Measurements from ENCODE around the gene ELF2. TPM values are rescaled to one million over a fixed set of nuclear protein-coding genes. Genes with fewer than 3 reads are reported as not detected.

ELF2 gene
- total and polyA plus RNA-seq, 2 experiments from 2014 or later, result 38.2 to 48.8 TPM

GRCh38 chr4:139123910-139124309 is 53.1 kb downstream of the ELF2 start:
- H3K27ac ChIP-seq (ENCODE audit: low read depth), result no peak overlapping the region
- no peak for ATAC-seq
- no peaks in the 10 kb centered on the region for H3K36me3 ChIP-seq (ENCODE audit: insufficient read depth)
- DNase-seq (ENCODE audit: low spot score), result no peak
- no peaks in the 10 kb centered on the region for H3K4me1 ChIP-seq (ENCODE audit: insufficient read depth)
- no peak overlapping the region for H3K4me2 ChIP-seq
- Mint-ChIP-seq H3K36me3 (ENCODE audit: low read depth) (peaks cover 11% of the 10 kb centered on the region; the same call in 2 of the 3 replicates), H3K27me3 (ENCODE audit: insufficient read depth, low read depth, poor library complexity) (peaks cover 3% of the 10 kb centered on the region), H3K4me3 (no peak overlapping the region), H3K4me1 (peaks cover 2% of the 10 kb centered on the region; the same call in 1 of the 3 replicates), H3K27ac (no peak overlapping the region), H3K9me3 (no peaks in the 10 kb centered on the region)
- H3K27me3 ChIP-seq (ENCODE audit: insufficient read depth), result no peaks in the 10 kb centered on the region
- no peaks in the 10 kb centered on the region; the same call in 1 of the 2 replicates for H3K79me2 ChIP-seq (replicated peaks; ENCODE audit: insufficient read depth)
- no peak overlapping the region for H3K4me3 ChIP-seq
- H3K9me2 ChIP-seq (ENCODE audit: insufficient read depth), result no peaks in the 10 kb centered on the region
- no peak for TF ChIP-seq CTCF (conservative IDR thresholded peaks at IDR 0.05; ENCODE audit: low read depth in 2 of 2)
- TF ChIP-seq ZNF114 (CRISPR knock-in tag; IDR thresholded peaks at IDR 0.05), result no peak
- TF ChIP-seq ZNF462 (CRISPR knock-in tag; IDR thresholded peaks at IDR 0.05), result no peak
- TF ChIP-seq CREB1 (CRISPR knock-in tag; IDR thresholded peaks at IDR 0.05; ENCODE audit: low read depth), result no peak
- TF ChIP-seq POLR2AphosphoS5 (IDR thresholded peaks at IDR 0.05; ENCODE audit: low read depth), result no peak
- TF ChIP-seq, protein P1, sequence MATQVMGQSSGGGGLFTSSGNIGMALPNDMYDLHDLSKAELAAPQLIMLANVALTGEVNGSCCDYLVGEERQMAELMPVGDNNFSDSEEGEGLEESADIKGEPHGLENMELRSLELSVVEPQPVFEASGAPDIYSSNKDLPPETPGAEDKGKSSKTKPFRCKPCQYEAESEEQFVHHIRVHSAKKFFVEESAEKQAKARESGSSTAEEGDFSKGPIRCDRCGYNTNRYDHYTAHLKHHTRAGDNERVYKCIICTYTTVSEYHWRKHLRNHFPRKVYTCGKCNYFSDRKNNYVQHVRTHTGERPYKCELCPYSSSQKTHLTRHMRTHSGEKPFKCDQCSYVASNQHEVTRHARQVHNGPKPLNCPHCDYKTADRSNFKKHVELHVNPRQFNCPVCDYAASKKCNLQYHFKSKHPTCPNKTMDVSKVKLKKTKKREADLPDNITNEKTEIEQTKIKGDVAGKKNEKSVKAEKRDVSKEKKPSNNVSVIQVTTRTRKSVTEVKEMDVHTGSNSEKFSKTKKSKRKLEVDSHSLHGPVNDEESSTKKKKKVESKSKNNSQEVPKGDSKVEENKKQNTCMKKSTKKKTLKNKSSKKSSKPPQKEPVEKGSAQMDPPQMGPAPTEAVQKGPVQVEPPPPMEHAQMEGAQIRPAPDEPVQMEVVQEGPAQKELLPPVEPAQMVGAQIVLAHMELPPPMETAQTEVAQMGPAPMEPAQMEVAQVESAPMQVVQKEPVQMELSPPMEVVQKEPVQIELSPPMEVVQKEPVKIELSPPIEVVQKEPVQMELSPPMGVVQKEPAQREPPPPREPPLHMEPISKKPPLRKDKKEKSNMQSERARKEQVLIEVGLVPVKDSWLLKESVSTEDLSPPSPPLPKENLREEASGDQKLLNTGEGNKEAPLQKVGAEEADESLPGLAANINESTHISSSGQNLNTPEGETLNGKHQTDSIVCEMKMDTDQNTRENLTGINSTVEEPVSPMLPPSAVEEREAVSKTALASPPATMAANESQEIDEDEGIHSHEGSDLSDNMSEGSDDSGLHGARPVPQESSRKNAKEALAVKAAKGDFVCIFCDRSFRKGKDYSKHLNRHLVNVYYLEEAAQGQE (IDR thresholded peaks at IDR 0.05; ENCODE audit: unreplicated experiment), result no peak
- TF ChIP-seq ZNF331 (CRISPR knock-in tag; IDR thresholded peaks at IDR 0.05; ENCODE audit: low read depth), result no peak
- no peak for TF ChIP-seq EZH2 (IDR thresholded peaks at IDR 0.05; ENCODE audit: low read depth, unreplicated experiment)
- TF ChIP-seq JUNB (IDR thresholded peaks at IDR 0.05; ENCODE audit: unreplicated experiment), result no peak
- no peak for TF ChIP-seq NANOG (IDR thresholded peaks at IDR 0.05; ENCODE audit: borderline replicate concordance)
- TF ChIP-seq, protein P2, sequence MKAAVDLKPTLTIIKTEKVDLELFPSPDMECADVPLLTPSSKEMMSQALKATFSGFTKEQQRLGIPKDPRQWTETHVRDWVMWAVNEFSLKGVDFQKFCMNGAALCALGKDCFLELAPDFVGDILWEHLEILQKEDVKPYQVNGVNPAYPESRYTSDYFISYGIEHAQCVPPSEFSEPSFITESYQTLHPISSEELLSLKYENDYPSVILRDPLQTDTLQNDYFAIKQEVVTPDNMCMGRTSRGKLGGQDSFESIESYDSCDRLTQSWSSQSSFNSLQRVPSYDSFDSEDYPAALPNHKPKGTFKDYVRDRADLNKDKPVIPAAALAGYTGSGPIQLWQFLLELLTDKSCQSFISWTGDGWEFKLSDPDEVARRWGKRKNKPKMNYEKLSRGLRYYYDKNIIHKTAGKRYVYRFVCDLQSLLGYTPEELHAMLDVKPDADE (IDR thresholded peaks at IDR 0.05), result no peak
- TF ChIP-seq EZH2phosphoT487 (IDR thresholded peaks at IDR 0.05; ENCODE audit: unreplicated experiment), result no peak
- TF ChIP-seq STAT1 (IDR thresholded peaks at IDR 0.05; ENCODE audit: unreplicated experiment), result no peak
- H3F3A ChIP-seq (replicated peaks; ENCODE audit: low read depth), result no peaks in the 10 kb centered on the region
- no peaks in the 10 kb centered on the region for H4K20me1 ChIP-seq (replicated peaks; ENCODE audit: insufficient read depth)
- H2AFZ ChIP-seq, result no peak overlapping the region
